Measurements from ENCODE around the gene NSDHL. TPM values are rescaled to one million over a fixed set of nuclear protein-coding genes. Genes with fewer than 3 reads are reported as not detected.

NSDHL gene
- total RNA-seq, 4 donors from 2014 or later = 13.2 to 77.2 (median 38.8) TPM

DNA sequence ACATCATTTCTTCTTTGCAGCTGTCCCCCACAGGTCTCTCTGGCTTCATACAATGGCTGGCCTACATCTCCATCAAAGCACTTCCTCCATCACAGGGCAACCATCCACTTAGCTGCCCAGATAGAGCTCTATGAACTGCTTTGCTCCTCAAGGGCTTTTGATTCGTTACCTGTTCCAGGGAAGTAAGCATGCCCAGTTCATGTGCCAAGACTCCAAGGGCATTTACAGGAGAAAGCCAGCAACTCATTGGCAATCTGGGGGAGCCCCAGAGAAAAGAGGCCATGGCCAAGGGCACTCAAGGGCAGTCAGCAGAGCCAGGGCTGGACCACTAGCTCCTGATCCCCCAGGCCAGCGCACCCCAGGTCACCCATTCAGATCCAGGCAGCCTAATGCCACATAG is 42.5 kb downstream of the NSDHL start:
- peak in 1 of 3 donors; percentile 17 for DNase-seq
- TF ChIP-seq POLR2A (IDR thresholded peaks at IDR 0.05) = no peak
- TF ChIP-seq, protein P1, sequence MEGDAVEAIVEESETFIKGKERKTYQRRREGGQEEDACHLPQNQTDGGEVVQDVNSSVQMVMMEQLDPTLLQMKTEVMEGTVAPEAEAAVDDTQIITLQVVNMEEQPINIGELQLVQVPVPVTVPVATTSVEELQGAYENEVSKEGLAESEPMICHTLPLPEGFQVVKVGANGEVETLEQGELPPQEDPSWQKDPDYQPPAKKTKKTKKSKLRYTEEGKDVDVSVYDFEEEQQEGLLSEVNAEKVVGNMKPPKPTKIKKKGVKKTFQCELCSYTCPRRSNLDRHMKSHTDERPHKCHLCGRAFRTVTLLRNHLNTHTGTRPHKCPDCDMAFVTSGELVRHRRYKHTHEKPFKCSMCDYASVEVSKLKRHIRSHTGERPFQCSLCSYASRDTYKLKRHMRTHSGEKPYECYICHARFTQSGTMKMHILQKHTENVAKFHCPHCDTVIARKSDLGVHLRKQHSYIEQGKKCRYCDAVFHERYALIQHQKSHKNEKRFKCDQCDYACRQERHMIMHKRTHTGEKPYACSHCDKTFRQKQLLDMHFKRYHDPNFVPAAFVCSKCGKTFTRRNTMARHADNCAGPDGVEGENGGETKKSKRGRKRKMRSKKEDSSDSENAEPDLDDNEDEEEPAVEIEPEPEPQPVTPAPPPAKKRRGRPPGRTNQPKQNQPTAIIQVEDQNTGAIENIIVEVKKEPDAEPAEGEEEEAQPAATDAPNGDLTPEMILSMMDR (IDR thresholded peaks at IDR 0.05) = no peak
- no peaks in the 10 kb centered on the region for H3K4me1 ChIP-seq
- peaks cover 0 to 8% (median 0%) of the 10 kb centered on the region in 3 donors for H3K36me3 ChIP-seq
- no peak overlapping the region for H3K4me3 ChIP-seq
- H3K27ac ChIP-seq = no peak overlapping the region
- no peaks in the 10 kb centered on the region for H3K9me3 ChIP-seq
- H3K27me3 ChIP-seq = no peaks in the 10 kb centered on the region

- H3K9me3 ChIP-seq = no peaks in the 10 kb centered on the region
- H3K27me3 ChIP-seq = no peaks in the 10 kb centered on the region
- peak in 1 of 3 donors; percentile 19 for DNase-seq
- H3K27ac ChIP-seq = no peak overlapping the region
- H3K4me1 ChIP-seq = no peaks in the 10 kb centered on the region
- no peak for TF ChIP-seq POLR2A (IDR thresholded peaks at IDR 0.05)
- TF ChIP-seq, protein P1 (IDR thresholded peaks at IDR 0.05) = no peak
- no peak overlapping the region for H3K4me3 ChIP-seq
- H3K36me3 ChIP-seq = no peaks in the 10 kb centered on the region
These were observed 46.3 kb downstream of the NSDHL start for GRCh38 chrX:152876931-152877840.

GRCh38 chrX:152878976-152879755 is 48.3 kb downstream of the NSDHL start:
- no peaks in the 10 kb centered on the region for H3K4me1 ChIP-seq
- no peak for DNase-seq
- H3K27me3 ChIP-seq = no peaks in the 10 kb centered on the region
- TF ChIP-seq, protein P1 (IDR thresholded peaks at IDR 0.05) = no peak
- no peak for TF ChIP-seq POLR2A (IDR thresholded peaks at IDR 0.05)
- H3K36me3 ChIP-seq = no peaks in the 10 kb centered on the region
- no peaks in the 10 kb centered on the region for H3K9me3 ChIP-seq
- no peak overlapping the region for H3K4me3 ChIP-seq
- H3K27ac ChIP-seq = no peak overlapping the region

- no peaks in the 10 kb centered on the region for H3K4me1 ChIP-seq
- TF ChIP-seq, protein P1 (IDR thresholded peaks at IDR 0.05) = no peak
- no peak for TF ChIP-seq POLR2A (IDR thresholded peaks at IDR 0.05)
- H3K4me3 ChIP-seq = no peak overlapping the region
- H3K27ac ChIP-seq = no peak overlapping the region
- no peak for DNase-seq
- H3K36me3 ChIP-seq = no peaks in the 10 kb centered on the region
- H3K9me3 ChIP-seq = no peaks in the 10 kb centered on the region
- H3K27me3 ChIP-seq = no peaks in the 10 kb centered on the region
These were observed 50.4 kb downstream of the NSDHL start for GRCh38 chrX:152881289-152881688.

- no peak for DNase-seq
- H3K4me1 ChIP-seq = no peaks in the 10 kb centered on the region
- H3K27me3 ChIP-seq = no peaks in the 10 kb centered on the region
- no peaks in the 10 kb centered on the region for H3K36me3 ChIP-seq
- no peaks in the 10 kb centered on the region for H3K9me3 ChIP-seq
- H3K27ac ChIP-seq = no peak overlapping the region
- H3K4me3 ChIP-seq = no peak overlapping the region
- TF ChIP-seq POLR2A (IDR thresholded peaks at IDR 0.05) = no peak
- TF ChIP-seq, protein P1 (IDR thresholded peaks at IDR 0.05) = no peak
These were observed 53.3 kb downstream of the NSDHL start for GRCh38 chrX:152884171-152884570.
